Activated CD8-positive, alpha-beta memory T cell treated with anti-CD3 and anti-CD28 coated beads, Interleukin-2, amount 50 U/mL, for 24 hours (primary cell): ENCODE results near the gene ADIPOQ.
A peak's percentile ranks its signal among the peaks of the same experiment; 100 is the strongest.
"Not testable (repeated sequence)": the region's sequence is repeated elsewhere in the genome, so short reads cannot be mapped to it uniquely, and the experiment has no call there.

ENCODE experiments used
- DNase-seq: peaks from one replicate; pipeline ENCODE4 v3.0.0-alpha.2; 2020; ENCODE audit errors: extremely low read depth

ADIPOQ gene

GRCh38 chr3:186842426-186843038 lies at the start of gene ADIPOQ:
ADIPOQ (plus strand) TSS chr3:186842710; CDS start chr3:186853059, 10,349 bp downstream.
- DNase-seq = no peak

GRCh38 chr3:186798239-186798874 lies 44.2 kb upstream of the ADIPOQ start:
- DNase-seq = no peak

GRCh38 chr3:186800285-186800684 lies 42.2 kb upstream of the ADIPOQ start:
- no peak for DNase-seq

- DNase-seq = no peak
Measured at GRCh38 chr3:186802701-186803100, 39.8 kb upstream of the ADIPOQ start.

GRCh38 chr3:186803447-186803846 lies 39.1 kb upstream of the ADIPOQ start:
- not testable (repeated sequence) for DNase-seq

GRCh38 chr3:186806089-186807055 lies 36.1 kb upstream of the ADIPOQ start, which contains the start of gene RFC4:
RFC4 (minus strand) TSS chr3:186806482; CDS start chr3:186804713, 1,769 bp downstream.
- DNase-seq = peak; percentile 76

- DNase-seq = no peak
Measured at GRCh38 chr3:186807231-186807630, 35.3 kb upstream of the ADIPOQ start.

- no peak for DNase-seq
Measured at GRCh38 chr3:186810336-186810996, 32.0 kb upstream of the ADIPOQ start.

- DNase-seq = not testable (repeated sequence)
Measured at GRCh38 chr3:186811313-186811712, 31.2 kb upstream of the ADIPOQ start.

GRCh38 chr3:186814100-186814499 lies 28.4 kb upstream of the ADIPOQ start:
- no peak for DNase-seq

GRCh38 chr3:186815435-186815834 lies 27.1 kb upstream of the ADIPOQ start:
- no peak for DNase-seq

- DNase-seq = no peak
Measured at GRCh38 chr3:186818516-186818915, 24.0 kb upstream of the ADIPOQ start.

- DNase-seq = no peak
Measured at GRCh38 chr3:186818956-186819355, 23.6 kb upstream of the ADIPOQ start.

- DNase-seq = no peak
Measured at GRCh38 chr3:186821429-186822387, 20.8 kb upstream of the ADIPOQ start.

- not testable (repeated sequence) for DNase-seq
Measured at GRCh38 chr3:186822388-186822759, 20.1 kb upstream of the ADIPOQ start.

- DNase-seq = no peak
Measured at GRCh38 chr3:186823386-186823785, 19.1 kb upstream of the ADIPOQ start.

- no peak for DNase-seq
Measured at GRCh38 chr3:186824430-186825139, 17.9 kb upstream of the ADIPOQ start.

GRCh38 chr3:186825294-186825821 lies 17.2 kb upstream of the ADIPOQ start:
- no peak for DNase-seq

- no peak for DNase-seq
Measured at GRCh38 chr3:186825872-186826409, 16.6 kb upstream of the ADIPOQ start.
